ENCODE measurements around the gene AMMECR1.

The AMMECR1 gene

DNA sequence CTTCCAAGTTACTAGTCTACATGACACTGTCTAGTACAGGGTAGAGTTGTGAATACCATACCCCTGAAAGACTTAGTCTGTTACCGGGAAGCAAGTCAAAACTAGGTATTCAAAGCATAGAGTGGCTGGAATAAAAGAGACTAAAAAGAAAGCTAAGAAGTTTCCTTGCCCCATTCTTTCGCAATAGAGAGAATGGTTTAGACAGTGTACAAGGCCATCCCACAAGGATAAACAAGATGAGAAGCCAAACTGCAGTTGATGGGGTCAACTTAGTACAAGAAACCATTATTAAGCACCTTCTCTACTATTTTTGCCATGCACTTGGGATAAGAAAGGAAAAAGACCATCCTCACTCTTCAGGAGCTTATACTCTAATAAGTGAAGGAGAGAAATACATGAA is 30.3 kb downstream of the AMMECR1 start:
- POLR2A ChIA-PET, result no interaction called here
- CTCF ChIA-PET, result interaction anchor here (0.6 kb wide), 2 partner anchors 37 to 107 kb away, joined by 3 read pairs; no protein-coding TSS in a partner anchor
- DNase-seq (ENCODE audit: extremely low spot score), result no peak
- no peak for TF ChIP-seq ZNF384 (IDR thresholded peaks at IDR 0.05)
- TF ChIP-seq FOXM1 (IDR thresholded peaks at IDR 0.05; ENCODE audit: borderline replicate concordance), result no peak
- no peak for TF ChIP-seq HDGF (IDR thresholded peaks at IDR 0.05; ENCODE audit: borderline replicate concordance)
- no peak for TF ChIP-seq ARNT (IDR thresholded peaks at IDR 0.05)
- no peak for TF ChIP-seq SP1 (IDR thresholded peaks at IDR 0.05)
- no peak for TF ChIP-seq CTBP1 (IDR thresholded peaks at IDR 0.05; ENCODE audit: borderline replicate concordance)
- TF ChIP-seq FOXA1 (IDR thresholded peaks at IDR 0.05), result no peak
- no peak for TF ChIP-seq ELF4 (IDR thresholded peaks at IDR 0.05)
- TF ChIP-seq SUZ12 (IDR thresholded peaks at IDR 0.05), result no peak
- TF ChIP-seq FOXK2 (IDR thresholded peaks at IDR 0.05), result no peak
- no peak for TF ChIP-seq LEF1 (IDR thresholded peaks at IDR 0.05; ENCODE audit: borderline replicate concordance)
- TF ChIP-seq, protein P1, sequence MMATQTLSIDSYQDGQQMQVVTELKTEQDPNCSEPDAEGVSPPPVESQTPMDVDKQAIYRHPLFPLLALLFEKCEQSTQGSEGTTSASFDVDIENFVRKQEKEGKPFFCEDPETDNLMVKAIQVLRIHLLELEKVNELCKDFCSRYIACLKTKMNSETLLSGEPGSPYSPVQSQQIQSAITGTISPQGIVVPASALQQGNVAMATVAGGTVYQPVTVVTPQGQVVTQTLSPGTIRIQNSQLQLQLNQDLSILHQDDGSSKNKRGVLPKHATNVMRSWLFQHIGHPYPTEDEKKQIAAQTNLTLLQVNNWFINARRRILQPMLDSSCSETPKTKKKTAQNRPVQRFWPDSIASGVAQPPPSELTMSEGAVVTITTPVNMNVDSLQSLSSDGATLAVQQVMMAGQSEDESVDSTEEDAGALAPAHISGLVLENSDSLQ (IDR thresholded peaks at IDR 0.05), result no peak
- no peak for TF ChIP-seq L3MBTL2 (conservative IDR thresholded peaks at IDR 0.05)
- TF ChIP-seq BHLHE40 (IDR thresholded peaks at IDR 0.05; ENCODE audit: borderline replicate concordance), result no peak
- TF ChIP-seq TARDBP (IDR thresholded peaks at IDR 0.05), result no peak
- no peak for TF ChIP-seq NFRKB (IDR thresholded peaks at IDR 0.05)

DNA sequence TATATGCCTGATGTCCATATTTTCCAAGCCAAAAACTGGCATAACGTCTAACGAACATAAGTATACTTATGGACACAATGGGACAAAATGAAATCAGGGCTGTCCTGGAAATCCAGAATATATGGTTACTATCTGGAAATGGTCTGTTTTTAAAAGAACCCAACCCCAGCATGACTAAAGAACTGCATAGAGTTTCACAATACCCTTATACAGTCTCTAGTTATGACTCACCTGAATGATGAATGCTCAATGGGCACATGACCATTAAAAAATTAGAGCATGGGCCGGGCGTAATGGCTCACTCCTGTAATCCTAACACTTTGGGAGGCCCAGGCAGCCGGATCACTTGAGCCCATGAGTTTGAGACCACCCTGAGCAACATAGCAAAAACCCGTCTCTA is 31.8 kb downstream of the AMMECR1 start:
- no peak for DNase-seq (ENCODE audit: extremely low spot score)
- CTCF ChIA-PET, result no interaction called here
- POLR2A ChIA-PET, result no interaction called here
- no peak for TF ChIP-seq ZNF384 (IDR thresholded peaks at IDR 0.05)
- TF ChIP-seq L3MBTL2 (conservative IDR thresholded peaks at IDR 0.05), result no peak
- TF ChIP-seq BHLHE40 (IDR thresholded peaks at IDR 0.05; ENCODE audit: borderline replicate concordance), result no peak
- no peak for TF ChIP-seq FOXM1 (IDR thresholded peaks at IDR 0.05; ENCODE audit: borderline replicate concordance)
- TF ChIP-seq FOXK2 (IDR thresholded peaks at IDR 0.05), result no peak
- TF ChIP-seq CTBP1 (IDR thresholded peaks at IDR 0.05; ENCODE audit: borderline replicate concordance), result no peak
- TF ChIP-seq FOXA1 (IDR thresholded peaks at IDR 0.05), result no peak
- TF ChIP-seq TARDBP (IDR thresholded peaks at IDR 0.05), result no peak
- TF ChIP-seq ARNT (IDR thresholded peaks at IDR 0.05), result no peak
- no peak for TF ChIP-seq SP1 (IDR thresholded peaks at IDR 0.05)
- no peak for TF ChIP-seq LEF1 (IDR thresholded peaks at IDR 0.05; ENCODE audit: borderline replicate concordance)
- TF ChIP-seq ELF4 (IDR thresholded peaks at IDR 0.05), result no peak
- no peak for TF ChIP-seq SUZ12 (IDR thresholded peaks at IDR 0.05)
- TF ChIP-seq, protein P1 (IDR thresholded peaks at IDR 0.05), result no peak
- TF ChIP-seq HDGF (IDR thresholded peaks at IDR 0.05; ENCODE audit: borderline replicate concordance), result no peak
- TF ChIP-seq NFRKB (IDR thresholded peaks at IDR 0.05), result no peak

DNA sequence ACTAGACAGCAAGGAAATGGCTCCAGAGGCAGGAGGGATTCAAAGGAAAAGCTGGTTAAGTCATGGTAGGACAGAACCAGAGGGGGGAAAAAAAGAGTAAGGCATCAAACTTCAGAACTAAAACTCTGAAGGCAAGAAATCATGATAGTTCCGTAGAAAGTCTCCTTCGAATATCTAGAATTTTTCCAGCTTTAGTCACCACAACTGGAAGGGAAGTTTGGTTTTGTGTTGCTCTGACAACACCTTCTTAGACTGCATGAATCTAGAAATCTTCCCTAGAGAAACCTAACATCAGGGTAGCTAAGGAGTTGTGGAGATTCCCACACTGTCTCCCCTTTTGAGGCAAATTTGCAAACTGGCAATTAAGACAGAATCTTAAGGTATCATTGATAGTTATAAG is 33.7 kb downstream of the AMMECR1 start:
- TF ChIP-seq CTBP1 (IDR thresholded peaks at IDR 0.05; ENCODE audit: borderline replicate concordance), result no peak
- TF ChIP-seq L3MBTL2 (conservative IDR thresholded peaks at IDR 0.05), result no peak
- no peak for TF ChIP-seq BHLHE40 (IDR thresholded peaks at IDR 0.05; ENCODE audit: borderline replicate concordance)
- TF ChIP-seq HDGF (IDR thresholded peaks at IDR 0.05; ENCODE audit: borderline replicate concordance), result no peak
- no peak for TF ChIP-seq NFRKB (IDR thresholded peaks at IDR 0.05)
- TF ChIP-seq ARNT (IDR thresholded peaks at IDR 0.05), result no peak
- TF ChIP-seq LEF1 (IDR thresholded peaks at IDR 0.05; ENCODE audit: borderline replicate concordance), result no peak
- no peak for TF ChIP-seq TARDBP (IDR thresholded peaks at IDR 0.05)
- TF ChIP-seq FOXM1 (IDR thresholded peaks at IDR 0.05; ENCODE audit: borderline replicate concordance), result no peak
- TF ChIP-seq, protein P1 (IDR thresholded peaks at IDR 0.05), result no peak
- TF ChIP-seq FOXA1 (IDR thresholded peaks at IDR 0.05), result no peak
- TF ChIP-seq SP1 (IDR thresholded peaks at IDR 0.05), result no peak
- no peak for TF ChIP-seq ZNF384 (IDR thresholded peaks at IDR 0.05)
- no peak for TF ChIP-seq SUZ12 (IDR thresholded peaks at IDR 0.05)
- TF ChIP-seq ELF4 (IDR thresholded peaks at IDR 0.05), result no peak
- no peak for TF ChIP-seq FOXK2 (IDR thresholded peaks at IDR 0.05)
- POLR2A ChIA-PET, result no interaction called here
- CTCF ChIA-PET, result interaction anchor here (0.6 to 1.0 kb wide), 2 partner anchors 46 to 138 kb away, joined by 3 read pairs; no protein-coding TSS in a partner anchor
- DNase-seq (ENCODE audit: extremely low spot score), result no peak

DNA sequence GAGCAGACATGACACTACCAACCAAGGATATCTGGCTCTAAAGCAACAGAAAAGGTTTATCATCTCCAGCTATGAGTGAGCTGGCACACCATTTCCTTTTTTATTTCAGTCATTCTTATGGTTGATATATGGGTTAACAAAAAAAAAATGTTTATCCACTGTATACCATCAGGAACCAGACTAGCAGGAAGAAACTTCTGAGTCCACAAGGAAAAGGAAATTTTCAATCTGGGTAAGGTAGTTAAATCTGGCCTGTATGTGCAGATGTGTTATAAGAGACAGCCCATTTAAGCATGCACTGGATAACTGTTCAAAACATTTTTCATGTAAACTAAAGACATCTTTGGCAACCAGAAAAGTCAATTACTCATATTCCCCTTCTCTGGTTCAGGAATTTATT is 35.0 kb downstream of the AMMECR1 start:
- TF ChIP-seq SUZ12 (IDR thresholded peaks at IDR 0.05) (no peak), CTBP1 (IDR thresholded peaks at IDR 0.05; ENCODE audit: borderline replicate concordance) (no peak), ARNT (IDR thresholded peaks at IDR 0.05) (no peak), FOXA1 (IDR thresholded peaks at IDR 0.05) (no peak), LEF1 (IDR thresholded peaks at IDR 0.05; ENCODE audit: borderline replicate concordance) (no peak), FOXM1 (IDR thresholded peaks at IDR 0.05; ENCODE audit: borderline replicate concordance) (no peak), BHLHE40 (IDR thresholded peaks at IDR 0.05; ENCODE audit: borderline replicate concordance) (no peak), FOXK2 (IDR thresholded peaks at IDR 0.05) (no peak), TARDBP (IDR thresholded peaks at IDR 0.05) (no peak), ELF4 (IDR thresholded peaks at IDR 0.05) (no peak), NFRKB (IDR thresholded peaks at IDR 0.05) (no peak), ZNF384 (IDR thresholded peaks at IDR 0.05) (no peak)
- TF ChIP-seq, protein P1 (IDR thresholded peaks at IDR 0.05), result no peak
- POLR2A ChIA-PET, result interaction anchor here (0.8 kb wide), 1 partner anchor 35 kb away, joined by 3 read pairs; the partner anchor contains the start of gene AMMECR1
- CTCF ChIA-PET, result no interaction called here
- no peak for DNase-seq (ENCODE audit: extremely low spot score)

DNA sequence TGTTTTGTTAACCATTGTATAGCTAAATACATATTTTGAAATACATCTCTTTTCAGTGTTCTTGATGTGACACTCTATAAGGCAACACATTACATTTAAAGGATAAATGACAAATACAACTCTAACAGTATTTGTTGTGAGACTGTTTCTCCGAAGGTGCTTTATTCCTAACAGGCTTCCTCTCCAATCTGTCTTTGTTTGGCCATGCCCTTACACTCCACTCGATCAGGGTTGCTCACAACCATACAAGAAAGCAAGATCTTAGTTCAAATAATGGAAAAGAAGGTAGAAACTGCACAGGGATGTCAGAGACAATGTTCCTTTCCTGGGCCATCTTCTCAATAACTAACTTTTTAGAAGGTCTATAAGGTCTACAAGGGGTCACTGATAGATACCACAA is 36.5 kb downstream of the AMMECR1 start:
- TF ChIP-seq ARNT (IDR thresholded peaks at IDR 0.05) (no peak), HDGF (IDR thresholded peaks at IDR 0.05; ENCODE audit: borderline replicate concordance) (no peak), ZNF384 (IDR thresholded peaks at IDR 0.05) (no peak), ELF4 (IDR thresholded peaks at IDR 0.05) (no peak), BHLHE40 (IDR thresholded peaks at IDR 0.05; ENCODE audit: borderline replicate concordance) (no peak), SP1 (IDR thresholded peaks at IDR 0.05) (no peak)
- TF ChIP-seq, protein P1 (IDR thresholded peaks at IDR 0.05), result no peak
- POLR2A ChIA-PET, result no interaction called here
- CTCF ChIA-PET, result interaction anchor here (0.8 kb wide), 1 partner anchor 135 kb away, joined by 3 read pairs; no protein-coding TSS in a partner anchor

More for the DNA sequence above, 36.5 kb downstream of the AMMECR1 start:
- DNase-seq (ENCODE audit: extremely low spot score), result no peak
